HG02759 (cell line): ENCODE results near the gene SCOC.
A peak's percentile ranks its signal among the peaks of the same experiment; 100 is the strongest.

ENCODE experiments used
- ATAC-seq: cut with Tn5 transposase; IDR thresholded peaks from one replicate; pipeline ENCODE4 v1.9.1; 2021; ENCODE audit warnings: mild to moderate bottlenecking, moderate library complexity; ENCODE audit not compliant: unreplicated experiment

The SCOC gene

DNA sequence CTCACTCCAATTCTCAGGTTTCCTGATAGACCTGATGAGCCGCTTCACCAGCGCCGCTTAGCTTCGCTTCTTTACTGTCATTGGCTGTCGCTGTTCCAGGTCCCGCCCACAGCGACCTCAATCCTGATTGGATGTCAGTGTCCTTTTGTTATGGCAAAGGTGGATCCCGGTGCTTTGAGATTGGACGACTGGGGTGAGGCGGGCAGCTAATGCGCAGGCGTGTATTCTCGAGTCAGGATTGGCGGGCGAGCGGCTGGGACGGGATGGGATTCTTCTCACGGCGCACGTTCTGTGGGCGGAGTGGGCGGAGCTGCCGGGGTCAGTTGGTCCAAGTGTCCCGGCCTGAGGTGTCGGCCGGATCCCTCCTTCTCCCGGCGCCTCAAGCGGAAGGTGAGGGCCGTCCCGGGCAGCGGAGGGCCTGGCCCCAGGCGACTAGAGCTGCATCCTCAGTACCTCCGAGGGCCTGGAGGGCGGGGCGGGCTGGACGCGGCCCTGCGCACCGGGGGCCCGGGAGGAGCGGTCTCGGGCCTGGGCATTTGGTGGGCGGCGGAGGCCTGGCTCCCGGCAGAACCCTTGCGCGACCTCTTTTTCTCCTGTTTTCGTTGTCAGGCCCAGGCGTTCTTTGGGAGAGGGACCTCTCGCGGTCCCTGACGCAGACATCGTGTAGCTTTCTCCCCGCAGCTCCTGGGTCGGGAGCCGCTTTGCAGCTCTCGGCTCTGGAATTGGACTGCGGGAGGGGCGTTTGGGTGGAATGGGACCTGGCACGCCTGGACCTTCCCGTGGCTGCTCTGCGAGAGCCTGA, at the start of gene SCOC:
Gene SCOC, plus strand, starts transcription at position 319 of the 802 bp plus-strand sequence. CDS start 5,525 bp downstream, outside the sequence.
- ATAC-seq = peak; percentile 93

DNA sequence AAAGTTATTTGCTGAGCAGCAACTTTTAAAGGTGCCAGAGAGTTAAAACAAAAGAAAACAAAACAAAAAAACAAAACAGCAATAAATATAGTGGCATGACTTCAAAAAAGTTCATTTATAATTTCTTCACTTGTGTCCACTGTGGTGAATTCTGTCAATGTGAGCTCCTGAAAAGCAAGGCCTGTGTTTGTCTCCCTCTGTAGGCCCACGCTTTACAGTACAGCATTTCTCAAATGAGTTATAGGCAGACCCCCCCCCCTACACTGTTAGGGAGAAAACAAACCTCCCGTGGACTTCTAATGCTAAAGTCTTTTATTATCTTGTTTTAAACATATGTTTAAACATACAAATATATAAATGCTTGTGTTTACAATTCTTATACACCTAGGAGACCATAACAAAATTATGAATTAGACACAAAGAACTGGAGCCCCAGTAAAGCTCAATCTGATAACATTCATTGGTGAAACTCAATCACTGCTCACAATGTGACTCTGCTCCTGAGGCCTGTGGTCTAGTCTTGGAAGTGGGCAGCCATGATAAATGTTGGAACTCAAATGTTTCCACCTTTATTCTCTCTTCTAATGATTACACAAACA, 47.0 kb upstream of the SCOC start:
- ATAC-seq = no peak

DNA sequence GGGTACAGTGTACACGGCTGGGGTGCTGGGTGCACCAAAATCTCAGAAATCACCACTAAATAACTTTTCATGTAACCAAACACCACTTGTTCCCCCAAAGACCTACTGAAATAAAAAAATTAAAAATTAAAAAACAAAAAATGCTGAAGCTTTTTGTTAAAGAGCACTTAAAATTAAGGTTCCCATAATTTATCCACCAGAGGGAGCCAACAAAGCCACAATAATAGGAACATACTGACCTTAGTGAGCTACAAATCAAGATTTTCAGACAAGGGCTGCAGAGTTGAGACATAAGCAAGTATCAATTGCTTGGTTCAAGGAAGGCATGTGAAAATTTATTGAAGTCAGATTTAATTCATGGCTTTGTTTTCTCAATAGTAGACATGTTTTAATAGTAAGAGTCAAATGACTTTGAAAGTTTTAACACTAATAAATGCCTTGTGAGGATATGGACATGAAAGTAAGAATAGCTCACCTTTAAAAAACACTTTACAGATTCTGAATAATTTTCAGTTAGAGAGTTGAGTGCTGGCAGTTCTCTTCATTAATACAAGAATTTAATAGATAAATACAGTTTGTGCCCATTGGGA, 43.0 kb upstream of the SCOC start:
- no peak for ATAC-seq

- no peak for ATAC-seq
Observed at GRCh38 chr4:140331245-140331644, 42.2 kb upstream of the SCOC start.

- ATAC-seq = no peak
Observed at GRCh38 chr4:140331876-140332275, 41.6 kb upstream of the SCOC start.

DNA sequence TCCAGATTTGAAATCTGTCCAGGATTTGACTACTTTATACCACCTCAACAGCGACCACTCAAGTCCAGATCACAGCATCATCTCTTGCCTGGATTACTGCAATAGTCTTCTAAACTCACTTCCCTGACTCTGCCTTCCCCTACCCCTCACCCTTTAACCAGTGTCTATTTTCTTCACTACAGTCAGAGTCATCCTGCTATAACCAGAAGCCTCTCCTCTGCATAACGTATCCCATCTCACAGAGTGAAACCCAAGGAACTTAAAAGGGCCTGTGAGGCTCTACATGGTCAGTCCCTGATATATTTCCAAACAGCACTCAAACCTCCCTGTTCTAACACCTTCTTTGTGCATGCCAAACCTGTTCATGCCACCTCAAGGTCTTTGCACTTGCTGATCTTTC, 40.7 kb upstream of the SCOC start:
- ATAC-seq = no peak

DNA sequence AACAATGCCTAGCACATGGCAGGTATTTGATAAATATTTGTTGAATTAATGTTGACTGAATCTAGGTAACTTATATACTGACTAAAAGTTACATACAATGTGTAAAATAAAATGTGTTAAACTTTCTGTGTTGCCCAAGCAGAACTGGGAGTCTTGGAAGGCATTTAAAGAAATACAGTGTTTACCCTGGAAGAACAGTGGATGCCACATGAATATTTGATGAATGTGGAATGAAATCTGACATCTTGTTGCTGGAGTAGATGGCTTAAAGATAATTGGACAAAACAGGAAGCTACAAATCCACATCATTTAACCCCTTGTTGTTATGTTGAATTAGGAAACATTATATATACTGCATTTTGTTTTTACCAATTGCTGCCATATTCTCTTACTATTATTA, 39.9 kb upstream of the SCOC start:
- ATAC-seq = no peak

- ATAC-seq = no peak
Observed at GRCh38 chr4:140335076-140335475, 38.4 kb upstream of the SCOC start.

DNA sequence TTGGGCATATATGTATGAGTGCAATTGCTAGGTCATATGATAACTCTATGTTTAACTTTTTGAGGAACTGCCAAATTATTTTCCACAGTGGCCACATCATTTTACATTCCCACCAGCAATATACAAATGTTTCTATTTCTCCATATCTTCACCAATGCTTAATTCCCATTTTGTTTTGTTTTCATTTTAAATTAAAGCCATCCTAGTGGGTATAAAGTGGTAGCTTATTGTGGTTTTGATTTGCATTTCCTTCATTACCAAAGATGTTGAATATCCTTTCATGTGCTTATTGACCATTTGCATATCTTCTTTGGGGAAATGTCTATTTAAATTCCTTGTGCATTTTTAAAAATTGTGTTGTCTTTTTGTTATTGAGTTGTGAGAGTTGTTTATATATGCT, 36.7 kb upstream of the SCOC start:
- no peak for ATAC-seq

- no peak for ATAC-seq
Observed at GRCh38 chr4:140342620-140343019, 30.8 kb upstream of the SCOC start.

DNA sequence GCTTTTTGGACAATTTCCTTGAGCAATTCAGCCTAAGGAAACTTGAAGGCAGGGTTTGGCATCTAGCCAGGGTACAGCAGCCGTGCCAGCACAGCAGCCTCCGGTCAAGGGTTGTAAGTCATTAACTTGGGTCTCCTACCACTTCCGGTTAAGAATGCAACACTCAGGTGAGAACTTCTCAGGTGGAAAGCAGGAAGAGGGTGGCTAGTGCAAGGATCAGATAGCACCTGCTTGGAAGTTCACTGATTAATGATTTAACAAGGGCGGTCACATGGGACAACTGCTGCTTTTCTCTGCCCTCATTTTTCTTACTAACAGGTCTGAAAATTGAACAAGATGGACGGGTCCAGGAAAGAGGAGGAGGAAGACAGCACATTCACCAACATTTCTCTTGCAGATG, 30.1 kb upstream of the SCOC start:
- peak; percentile 91 for ATAC-seq

- ATAC-seq = no peak
Observed at GRCh38 chr4:140344101-140344500, 29.3 kb upstream of the SCOC start.

GRCh38 chr4:140344621-140345020, 28.8 kb upstream of the SCOC start:
- ATAC-seq = no peak

- no peak for ATAC-seq
Observed at GRCh38 chr4:140346136-140346535, 27.3 kb upstream of the SCOC start.

GRCh38 chr4:140349816-140350215, 23.6 kb upstream of the SCOC start:
- no peak for ATAC-seq

- no peak for ATAC-seq
Observed at GRCh38 chr4:140351093-140352075, 22.1 kb upstream of the SCOC start.

GRCh38 chr4:140353786-140354185, 19.7 kb upstream of the SCOC start:
- no peak for ATAC-seq

DNA sequence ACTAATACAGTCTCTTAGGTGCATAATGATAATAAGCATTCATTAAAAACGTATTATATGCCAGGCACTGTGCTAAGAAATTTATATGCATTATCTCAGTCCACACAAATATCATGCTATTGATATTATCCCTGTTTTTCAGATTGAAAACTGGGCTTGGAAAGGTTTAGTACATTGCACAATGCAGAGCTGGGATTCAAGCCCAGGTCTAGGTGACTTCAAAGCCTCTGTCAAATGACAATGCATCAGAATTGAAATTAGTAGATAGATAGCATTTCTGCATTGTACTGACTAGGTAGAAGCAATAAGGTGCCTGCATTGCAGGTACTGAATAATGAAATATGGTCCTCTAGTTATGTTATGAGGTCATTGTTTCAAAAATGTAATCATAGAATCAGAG, 18.2 kb upstream of the SCOC start:
- ATAC-seq = no peak

GRCh38 chr4:140357868-140358267, 15.6 kb upstream of the SCOC start:
- ATAC-seq = no peak

DNA sequence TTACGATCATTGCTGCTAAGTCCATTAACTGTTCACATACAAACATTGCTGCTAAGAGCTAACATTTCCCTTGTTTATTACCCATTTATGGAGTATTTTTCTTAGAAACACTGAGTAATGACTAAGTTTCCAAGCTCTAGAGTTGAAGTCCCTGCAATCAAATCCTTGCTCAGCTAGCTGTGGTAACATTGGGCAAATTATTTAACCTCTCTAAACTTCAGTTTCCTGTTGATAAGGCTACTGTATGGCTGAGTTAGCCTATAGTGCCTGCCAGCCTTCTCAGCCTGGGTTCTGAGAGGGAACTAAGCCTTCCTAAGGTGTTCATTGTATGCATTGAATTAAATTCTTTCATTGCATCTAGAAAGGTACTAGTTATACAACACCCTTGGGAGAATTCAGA, 15.2 kb upstream of the SCOC start:
- no peak for ATAC-seq
